NCI-H1417 (cell line): ENCODE results near the gene DMD.

Experiments
- DNase-seq, 3 experiments: peaks; one replicate each; lab custom pipeline; 2025; lab: John Stamatoyannopoulos, UW

DMD gene

DNA sequence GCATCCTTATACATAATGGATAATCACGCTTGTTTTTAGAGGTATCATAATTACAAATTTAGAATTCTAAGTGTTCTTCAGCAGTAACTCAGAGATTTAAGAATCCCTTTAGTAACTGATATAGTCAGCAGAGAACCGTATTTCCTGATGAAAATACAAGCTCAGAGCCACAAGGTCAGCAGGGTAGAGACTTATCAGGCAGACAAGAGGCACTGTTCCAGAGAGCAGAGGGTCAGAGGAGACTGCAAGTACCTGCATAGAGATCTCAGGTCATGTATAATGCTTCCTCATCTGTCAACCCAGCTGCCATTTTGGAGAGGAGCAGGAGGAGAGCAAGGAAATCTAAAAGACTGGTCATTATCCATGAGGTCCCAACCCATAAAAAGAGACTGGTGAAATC, 1352.4 kb downstream of the DMD start:
- DNase-seq = no peak

DNA sequence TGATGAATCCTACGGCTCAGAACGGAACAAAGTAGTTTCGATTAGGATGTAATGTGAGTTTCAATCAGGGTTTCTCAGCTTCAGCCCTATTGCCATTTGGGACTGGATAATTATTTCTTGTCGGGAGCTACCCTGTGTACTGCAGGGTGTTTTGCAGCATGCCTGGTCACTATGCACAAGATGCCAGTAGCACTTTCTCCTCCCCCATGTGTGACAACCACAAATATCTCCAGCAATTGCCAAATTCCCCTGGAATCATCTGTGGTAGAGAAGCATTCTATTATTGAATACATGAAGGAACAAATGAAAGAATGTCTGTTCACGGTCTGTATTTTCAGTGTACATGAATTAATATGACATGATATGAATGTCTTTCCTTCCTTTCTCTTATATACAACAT, 1356.6 kb downstream of the DMD start:
- DNase-seq = no peak

DNA sequence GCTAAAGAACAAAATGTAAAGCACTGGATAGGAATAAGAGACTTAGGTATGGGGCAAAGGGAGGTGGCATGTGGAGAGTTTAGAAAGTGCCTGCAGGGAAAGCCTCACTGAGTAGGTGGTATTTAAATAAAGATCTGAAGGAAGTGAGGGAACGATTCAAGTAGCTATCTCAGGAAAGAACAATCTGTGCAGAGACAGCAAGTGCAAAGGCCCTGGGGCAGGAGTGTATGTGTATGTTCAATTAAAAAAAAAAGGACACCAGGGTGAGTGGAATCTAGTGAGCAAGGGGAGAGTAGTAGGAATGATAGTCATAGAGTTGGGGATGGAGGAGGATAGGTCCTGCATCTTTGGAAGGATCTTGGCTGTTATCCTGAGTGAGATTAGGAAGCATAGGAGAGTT, 1359.6 kb downstream of the DMD start:
- no peak for DNase-seq

DNA sequence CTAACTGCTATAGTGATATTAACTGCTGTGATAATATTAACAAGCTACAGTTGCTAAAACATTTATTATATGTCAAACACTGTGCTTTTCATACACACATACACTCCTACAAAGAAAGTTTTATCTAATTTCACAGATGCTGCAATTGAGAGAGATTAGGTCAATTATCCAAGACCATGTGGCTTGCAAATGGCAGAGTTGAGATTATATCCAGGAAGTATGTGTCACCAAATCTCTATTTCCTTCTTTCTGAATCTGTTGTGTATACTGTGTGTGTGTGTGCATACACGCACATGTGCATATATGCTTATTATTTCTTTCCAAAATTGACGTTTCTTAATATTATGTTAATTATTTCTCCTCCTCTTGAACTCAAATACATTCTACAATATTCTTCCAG, 1363.6 kb downstream of the DMD start:
- no peak for DNase-seq

DNA sequence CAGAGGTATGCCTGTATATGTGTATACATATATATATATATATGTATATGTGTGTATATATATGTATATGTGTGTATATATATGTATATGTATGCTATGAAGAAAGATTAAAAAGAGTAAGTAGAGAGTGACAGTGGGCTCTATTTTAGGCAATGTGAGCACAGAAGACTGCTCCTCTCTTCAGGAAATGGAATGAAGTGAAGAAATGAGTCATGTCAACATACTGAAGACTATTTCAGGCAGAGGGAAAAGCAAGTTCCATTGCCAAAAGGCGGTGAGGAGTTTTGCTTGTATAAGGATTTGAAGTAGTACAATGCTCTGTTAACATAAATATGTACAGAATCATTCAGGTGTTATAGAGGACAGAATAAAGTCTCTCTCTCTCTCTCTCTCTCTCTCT, 1366.3 kb downstream of the DMD start:
- no peak for DNase-seq

DNA sequence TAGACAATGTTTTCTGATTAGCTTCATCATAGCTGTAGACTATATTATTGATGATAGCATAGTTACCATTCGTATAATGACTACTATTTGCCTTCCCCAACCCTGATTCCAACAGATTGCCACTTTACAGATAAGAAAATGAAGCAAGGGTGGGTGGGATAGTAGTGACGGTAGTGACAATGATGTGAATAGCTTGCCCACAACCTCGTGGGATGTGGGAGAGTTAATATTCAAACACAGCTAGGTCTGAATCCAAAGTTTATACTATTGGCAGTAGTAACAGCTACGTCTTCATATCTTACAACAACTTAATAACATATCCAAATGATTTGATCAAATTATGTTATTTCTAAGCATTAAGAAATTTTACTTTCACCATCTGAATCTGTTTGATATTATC, 1372.7 kb downstream of the DMD start:
- DNase-seq = no peak

DNA sequence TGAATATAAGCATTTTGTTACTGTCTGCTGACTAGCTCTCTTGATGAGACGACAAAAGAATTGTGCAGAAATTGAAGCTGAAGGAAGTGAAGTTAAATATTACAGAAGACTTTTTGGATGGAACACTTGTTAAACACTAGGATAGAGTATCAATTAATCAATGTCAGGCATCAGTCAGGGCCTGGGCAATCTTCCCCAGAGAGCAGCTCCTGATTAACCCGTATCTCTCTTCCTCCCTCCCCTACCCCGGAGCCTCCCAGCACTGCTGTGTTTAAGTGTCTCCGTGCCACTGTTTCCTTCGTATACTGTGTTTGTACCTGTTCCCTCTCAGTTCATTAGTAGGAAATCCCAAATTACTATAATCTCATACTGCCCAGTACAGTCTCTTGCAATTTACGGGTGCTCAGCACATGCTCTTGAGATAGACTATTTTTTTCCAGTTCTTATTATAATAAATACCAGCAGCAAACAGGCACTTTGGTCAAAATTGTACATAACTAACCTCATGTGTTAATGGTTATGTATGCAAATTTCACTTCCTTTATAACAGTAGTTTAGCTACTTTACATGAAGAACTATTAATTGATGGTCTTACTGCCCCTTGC, 1373.8 kb downstream of the DMD start:
- DNase-seq = peak in 2 of 3 experiments; percentile 58 to 75

DNA sequence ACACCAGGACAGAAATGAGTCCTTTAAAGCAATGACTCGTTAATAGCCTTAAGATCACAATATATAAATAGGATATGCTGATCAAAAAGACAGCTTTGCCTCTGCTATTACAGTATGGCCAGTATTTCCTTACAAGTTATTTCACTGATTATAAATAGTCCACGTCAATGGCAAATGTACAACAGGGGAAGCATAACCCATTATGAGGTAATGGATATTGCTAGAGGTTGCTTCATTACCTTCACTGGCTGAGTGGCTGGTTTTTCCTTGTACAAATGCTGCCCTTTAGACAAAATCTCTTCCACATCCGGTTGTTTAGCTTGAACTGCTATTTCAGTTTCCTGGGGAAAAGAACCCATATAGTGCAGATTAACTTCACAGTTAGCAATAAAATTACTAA, 1374.9 kb downstream of the DMD start:
- peak in 1 of 3 experiments; percentile 26 for DNase-seq

DNA sequence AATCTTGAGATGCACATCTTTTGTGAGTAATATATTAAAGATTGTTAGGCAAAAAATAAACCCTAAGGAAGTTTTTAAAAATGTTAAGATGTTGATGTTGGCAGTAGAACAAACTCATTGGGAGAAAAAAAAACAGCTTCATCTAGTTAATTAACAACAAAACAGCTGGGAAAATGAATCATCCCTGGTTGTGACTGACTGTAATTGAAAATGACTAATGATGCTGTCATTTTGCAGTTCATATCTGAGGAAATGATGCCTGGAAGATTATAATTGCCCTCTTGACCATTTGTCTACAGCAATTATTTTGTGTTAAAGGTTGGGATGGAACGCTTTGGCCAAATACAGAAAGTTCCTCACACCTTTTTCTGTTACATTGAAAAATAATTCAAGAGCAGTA, 1379.1 kb downstream of the DMD start:
- DNase-seq = peak in 2 of 3 experiments; percentile 38 to 88

DNA sequence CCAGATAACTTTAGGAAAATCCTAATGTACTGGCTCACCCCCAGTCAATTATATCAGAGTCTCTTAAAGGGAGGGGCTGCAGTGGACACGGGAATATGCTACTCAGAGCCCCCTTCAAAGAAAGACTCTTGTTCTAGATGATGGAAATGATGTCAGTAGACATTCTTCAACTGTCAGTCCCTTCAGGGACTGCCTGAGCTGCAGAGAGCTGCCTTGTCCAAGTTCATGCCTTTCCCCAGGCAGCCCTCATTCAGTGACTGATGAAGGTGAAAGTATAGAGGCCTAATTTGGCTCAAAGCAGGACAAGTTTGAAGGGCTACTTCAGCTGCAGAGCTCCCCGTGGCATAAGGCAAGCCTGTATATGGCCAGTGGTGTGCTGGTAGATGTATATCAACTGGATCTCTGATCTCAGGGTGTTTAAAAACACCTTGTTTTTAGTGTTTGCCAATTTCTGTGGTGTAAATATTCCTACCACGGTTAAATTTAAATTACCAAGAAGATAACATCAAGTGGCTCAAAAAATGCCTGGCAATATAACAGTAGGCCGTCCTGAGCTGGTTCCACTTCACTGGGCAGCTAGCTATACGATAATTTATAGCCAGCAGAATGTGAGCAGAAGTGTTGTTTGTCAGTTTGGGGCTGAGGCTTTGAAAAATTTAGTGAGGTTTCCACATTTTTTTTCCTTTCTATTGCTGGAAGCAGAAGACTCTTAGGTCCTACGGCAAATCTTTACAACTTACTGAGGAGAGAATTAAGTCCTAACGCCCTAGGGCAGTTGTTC, 1390.7 kb downstream of the DMD start:
- no peak for DNase-seq

DNA sequence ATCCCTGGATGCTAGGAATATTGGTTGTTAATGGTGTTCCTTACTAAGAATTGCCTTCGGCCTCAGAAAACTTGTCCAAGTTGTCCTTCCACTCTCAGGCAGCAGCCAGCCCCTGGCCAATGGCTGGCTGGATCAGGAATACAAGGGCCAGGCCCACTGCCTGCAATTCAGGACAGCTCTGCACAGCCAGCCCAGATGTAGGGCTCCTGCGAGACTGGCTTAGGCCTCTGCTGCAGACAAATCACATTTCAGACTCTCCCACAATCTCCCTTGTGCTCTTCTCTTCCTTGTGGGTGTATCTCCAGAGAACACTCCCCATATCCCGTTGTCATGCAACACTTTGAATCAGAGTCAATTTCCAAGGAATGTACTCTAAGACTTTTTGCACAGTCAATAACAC, 1391.9 kb downstream of the DMD start:
- no peak for DNase-seq

DNA sequence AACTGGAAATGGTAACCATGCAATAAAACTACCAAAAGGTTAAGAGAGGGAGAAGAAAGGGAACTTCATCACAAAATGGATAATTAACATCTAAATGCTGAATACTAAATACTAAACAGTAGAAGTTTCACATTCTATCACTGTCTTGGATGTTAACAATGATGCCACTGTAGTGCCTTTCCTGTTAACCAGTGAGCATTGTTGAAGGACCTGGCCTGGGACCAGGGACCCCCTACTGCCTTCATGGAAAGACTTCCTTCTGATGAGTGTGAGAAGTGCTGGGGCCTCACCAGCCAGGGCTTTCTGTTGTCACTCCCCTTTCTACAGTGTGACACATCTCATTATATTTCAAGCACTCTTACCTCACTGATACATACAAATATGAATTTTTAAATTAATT, 1400.2 kb downstream of the DMD start:
- no peak for DNase-seq

DNA sequence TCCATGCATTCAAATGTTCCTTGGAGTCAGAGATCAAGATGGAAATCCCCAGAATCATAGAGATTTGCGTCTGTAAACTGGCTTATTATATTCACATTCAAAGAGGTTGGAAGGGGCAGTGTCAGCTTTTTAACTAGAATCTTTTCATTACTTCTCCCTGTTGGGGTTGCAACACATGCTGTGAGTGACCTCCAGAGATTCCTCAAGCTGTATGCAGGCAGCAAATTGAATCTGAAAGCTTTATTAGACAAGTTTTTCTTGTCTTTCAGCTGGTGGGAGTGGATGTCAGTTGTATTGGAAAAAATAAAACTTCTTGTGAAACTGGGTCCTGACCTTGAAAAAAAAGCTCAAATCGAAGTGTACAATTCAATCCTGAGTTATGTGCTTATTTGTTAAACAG, 1403.0 kb downstream of the DMD start:
- DNase-seq = no peak

DNA sequence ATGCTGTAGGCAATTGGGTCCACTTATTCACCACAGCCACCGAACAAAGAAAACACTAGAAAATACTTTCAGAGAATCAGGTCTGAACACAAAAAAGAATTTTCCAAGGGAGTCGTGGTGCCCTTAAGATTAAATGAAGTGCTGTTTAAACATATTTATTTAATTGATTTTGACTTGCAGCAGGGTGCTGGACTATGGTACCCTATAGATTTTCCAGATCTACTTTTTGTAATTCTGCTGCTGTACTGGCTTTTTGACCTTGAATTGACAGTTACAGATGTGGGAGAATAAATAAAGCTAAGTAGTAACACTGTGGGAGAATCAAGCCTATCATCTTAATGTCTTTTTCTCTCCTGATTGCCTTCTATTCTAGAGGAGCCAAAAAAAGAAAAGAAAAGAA, 1404.2 kb downstream of the DMD start:
- DNase-seq = no peak

DNA sequence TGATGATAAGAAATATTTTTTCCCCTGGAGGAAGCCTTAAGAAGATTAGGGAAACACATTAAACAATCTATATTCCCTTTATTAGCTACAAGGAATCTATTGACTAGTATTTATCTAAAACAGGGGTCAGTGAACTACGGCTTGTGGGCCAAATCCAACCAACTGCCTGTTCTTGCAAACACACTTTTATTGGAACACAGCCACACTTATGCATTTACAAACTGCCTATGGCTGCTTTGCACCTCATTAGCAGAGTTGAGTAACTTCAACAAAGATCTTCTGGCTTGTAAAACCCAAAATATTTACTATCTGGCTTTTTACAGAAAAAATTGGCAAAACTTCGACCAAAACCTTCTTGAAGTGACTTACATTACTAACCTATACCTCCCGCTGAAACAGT, 1405.6 kb downstream of the DMD start:
- no peak for DNase-seq

DNA sequence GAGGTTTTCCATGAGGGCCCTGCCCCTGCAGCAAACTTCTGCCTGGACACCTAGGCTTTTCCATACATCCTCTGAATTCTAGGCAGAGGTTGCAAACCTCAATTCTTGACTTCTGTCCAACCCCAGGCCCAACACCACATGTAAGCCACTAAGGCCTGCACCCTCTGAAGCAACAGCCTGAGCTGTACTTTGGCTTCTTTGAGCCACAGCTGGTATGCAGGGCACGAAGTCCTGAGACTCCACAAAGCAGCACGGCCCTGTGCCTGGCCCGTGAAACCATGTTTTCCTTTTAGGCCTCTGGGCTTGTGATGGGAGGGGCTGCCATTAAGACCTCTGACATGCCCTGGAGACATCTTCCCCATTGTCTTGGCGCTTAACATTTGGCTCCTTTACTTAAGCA, 1411.1 kb downstream of the DMD start:
- DNase-seq = no peak

DNA sequence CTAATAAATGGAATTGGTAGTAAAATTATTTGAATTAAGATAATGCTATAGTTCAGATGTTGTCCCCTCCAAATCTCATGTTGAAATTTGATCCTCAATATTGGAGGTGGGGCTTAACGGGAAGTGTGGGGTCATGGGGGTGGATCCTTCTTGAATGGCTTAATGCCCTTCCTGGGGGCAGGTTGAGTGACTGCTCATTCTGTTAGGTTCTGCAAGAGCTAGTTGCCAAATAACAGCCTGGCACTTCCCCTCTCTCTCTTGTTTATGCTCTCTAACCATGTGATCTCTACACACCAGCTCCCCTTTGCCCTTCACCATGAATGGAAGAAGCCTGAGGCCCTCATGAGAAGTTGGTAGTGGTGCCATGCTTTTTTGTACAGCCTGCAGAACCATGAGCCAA, 1414.7 kb downstream of the DMD start:
- no peak for DNase-seq

DNA sequence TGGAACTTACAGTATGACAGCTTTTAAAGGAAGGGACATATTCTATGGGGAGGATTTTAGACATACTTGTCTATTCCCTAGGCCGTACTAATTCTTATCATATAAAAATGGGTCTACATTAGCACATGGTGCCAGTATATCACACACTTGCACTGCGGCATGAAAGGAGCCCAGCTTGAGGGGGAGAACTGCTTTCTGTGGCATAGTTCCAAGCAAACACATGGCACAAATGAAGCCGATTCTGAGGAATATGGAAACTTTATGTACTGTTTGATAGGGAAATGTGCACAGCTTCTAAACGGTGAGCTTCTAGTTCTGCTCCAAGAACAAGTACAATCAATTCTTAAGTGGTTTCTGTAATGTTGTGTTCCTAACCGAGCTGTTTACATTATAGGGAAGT, 1463.9 kb downstream of the DMD start:
- no peak for DNase-seq

DNA sequence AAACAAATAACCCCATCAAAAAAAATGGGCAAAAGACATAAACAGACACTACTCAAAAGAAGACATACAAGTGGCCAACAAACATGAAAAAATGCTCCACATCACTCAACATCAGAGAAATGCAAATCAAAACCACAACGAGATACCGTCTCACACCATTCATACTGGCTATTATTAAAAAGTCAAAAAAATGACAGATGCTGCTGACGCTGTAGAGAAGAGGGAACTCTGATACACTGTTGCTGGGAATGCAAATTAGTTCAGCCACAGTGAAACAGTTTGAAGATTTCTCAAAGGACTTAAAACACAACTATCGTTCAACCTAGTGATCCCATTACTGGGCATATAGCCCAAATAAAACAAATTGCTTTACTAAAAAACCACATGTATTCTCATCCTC, 1468.3 kb downstream of the DMD start:
- no peak for DNase-seq

DNA sequence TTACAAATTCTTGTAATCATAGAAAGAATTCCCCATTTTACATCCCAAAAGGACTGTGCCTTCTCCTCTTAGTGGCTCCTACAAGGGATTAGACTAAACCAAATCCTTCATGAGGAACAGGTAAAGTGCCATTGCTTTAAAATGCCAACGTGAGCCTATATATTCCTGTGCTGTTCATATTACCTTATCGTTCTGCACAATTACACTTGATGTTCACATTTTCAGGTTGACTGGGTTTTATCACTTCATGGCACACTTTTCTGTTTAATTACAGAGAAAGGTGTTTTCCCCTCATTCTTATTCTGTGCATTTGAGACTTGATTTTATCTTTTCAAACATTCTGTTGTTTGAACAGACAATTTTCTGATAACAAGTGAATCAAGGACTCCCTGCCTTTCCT, 1493.9 kb downstream of the DMD start:
- peak in 1 of 3 experiments; percentile 50 for DNase-seq

DNA sequence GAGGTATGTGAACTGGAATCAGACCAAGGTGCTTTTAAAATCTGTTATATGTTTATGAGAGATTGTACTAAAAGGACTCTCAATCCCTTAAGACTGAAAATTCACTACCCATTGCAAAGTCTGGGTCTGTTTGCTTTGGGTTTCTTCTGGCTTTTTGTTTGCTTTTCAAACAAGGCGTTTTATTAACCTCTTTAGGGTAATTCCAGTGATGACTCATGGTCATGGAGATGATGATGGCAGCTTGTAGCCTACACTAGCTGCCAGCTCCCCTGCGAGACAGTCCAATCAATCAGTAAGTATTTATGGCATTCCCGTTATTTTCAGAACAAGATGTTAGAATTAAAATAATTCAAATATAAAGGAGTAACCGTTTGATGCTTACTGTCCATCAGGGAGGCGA, 1495.7 kb downstream of the DMD start:
- DNase-seq = peak in 1 of 3 experiments; percentile 46

DNA sequence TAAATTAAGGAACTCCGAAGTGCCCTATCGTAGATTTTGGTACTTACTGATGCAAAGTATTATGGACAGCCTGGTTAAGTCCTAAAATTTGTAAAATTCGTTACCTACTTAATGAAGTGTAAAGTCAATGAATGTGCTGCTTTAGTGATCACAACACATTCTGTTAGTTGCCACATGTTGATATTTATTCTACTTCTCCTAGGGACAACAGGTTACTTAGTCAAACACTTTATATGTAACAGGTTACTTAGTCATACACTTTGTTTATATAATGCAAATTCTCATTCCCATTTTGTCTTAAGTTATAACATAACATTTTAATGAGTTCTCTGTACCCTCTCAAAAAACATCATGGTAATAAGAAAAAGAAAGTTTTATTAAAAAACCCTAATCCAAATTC, 1496.6 kb downstream of the DMD start:
- DNase-seq = no peak

DNA sequence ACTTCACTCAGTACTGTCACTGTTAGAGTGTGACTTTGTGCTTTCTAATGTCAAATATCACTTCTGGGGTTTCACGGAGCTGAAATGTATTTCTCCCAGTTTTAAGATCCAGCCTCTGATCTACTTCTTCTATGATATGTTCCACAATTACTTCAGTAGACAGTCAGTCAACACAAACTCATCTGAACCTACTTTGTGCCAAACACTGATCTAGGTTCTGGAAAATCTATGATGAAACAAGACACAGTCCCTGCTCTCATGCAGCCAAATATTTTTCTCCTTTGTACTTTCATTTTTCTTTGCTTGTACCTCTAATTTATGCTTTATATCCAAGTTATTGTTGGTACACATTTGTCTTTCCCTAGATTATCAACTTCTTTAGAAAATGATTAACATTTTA, 1498.2 kb downstream of the DMD start:
- no peak for DNase-seq

DNA sequence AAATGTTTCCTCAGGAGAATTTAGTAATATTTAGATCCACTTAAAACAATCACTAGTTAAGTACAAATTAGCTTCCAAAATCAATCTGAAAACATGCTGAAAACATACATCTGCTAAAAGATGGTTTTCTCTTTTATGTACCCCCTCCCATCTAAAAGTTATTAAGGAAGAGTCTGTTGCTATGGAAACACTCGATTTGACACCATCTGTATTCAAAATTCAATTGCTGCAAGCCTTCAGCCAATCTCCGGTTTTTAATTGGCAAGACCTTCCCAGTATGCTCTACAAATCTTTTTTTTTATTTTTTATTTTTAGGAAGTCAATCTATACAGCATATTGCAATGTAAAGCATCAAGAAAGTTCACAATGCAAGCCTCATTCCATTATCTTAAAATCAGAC, 1500.2 kb downstream of the DMD start:
- DNase-seq = peak in 1 of 3 experiments; percentile 16
